GM03348 (cell line): Measurements from ENCODE around the gene CRHR2.

Experiments
- DNase-seq: peaks from one replicate; pipeline ENCODE4 v3.0.0; 2012; ENCODE audit warnings: low spot score

CRHR2 gene

DNA sequence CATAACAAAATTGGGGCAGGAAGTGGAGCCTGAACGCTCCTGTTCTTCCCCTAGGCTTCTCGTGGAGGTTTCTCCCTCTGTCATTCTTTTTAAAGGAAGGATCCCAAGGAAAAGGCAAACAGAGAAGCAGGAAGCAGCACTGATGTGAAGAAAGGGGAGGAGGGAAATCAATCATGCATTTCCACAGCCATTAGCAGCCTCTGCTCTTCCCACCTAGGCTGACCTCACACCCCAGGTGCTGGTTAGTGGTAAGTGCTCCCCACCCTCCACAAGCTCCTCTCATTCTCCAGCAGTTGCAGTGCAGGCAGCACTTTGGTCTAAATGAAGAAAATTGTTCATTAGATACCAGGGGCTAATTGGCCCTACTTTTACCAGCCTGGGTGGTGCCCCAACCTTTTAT, 2.6 kb downstream of the CRHR2 start:
- DNase-seq = no peak

DNA sequence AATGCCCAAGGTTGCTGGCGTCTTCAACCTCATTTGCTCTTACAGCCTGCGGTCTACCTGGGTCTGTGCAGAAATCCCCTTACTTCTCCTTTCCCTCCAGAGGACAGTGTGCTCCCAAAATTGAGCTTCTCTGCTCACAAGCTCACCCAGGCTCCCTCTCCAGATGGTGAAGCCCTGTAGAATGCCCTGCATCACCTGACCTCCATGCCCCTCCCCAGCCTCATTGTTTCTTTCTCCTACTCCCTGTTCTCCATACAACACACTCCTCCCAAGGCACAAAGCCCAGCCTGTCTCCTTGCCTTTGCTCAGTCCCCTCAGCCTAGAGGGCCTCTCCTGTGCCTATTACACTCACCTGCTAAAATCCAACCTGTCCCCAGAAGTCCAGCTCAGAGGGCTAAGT, 3.5 kb downstream of the CRHR2 start:
- DNase-seq = no peak

DNA sequence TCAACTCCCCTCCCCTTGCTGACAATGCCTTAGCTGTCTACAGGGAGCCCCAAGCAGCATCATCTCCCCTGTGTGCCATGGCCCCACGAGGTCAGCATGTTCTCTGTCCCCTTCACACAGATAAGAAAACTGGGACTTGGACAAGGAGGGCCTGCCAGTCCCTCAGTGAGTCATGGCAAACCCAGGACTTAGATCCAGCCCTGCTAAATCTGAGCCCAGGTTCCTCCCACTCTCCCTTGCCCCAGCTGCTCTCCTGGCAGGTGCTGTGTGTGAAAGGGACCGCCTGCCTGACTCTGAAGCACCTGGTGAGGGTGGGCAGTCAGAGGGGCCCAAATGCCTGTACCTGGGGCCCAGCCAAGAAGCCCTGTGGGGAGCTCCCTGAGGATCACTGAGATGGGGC, 7.4 kb downstream of the CRHR2 start:
- DNase-seq = no peak

DNA sequence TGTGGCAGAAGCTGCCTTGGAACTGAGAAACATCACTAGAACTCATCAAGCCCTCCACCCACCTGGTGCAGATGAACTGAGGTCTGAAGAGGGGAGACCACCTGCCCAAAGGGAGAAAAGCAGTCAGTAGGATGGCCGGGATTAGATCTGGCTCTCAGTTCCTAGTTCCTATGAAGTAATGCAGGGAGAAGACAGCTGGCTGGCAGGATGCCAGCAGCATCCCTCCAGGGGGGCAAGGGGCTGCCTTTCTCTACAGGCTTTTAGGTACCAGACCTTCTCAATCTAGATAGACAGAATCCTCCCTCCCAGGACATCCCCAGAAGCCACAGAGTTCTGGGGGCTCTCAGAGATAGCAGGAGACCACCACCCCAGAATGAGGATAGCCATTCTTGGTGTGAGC, 7.8 kb downstream of the CRHR2 start:
- DNase-seq = no peak

DNA sequence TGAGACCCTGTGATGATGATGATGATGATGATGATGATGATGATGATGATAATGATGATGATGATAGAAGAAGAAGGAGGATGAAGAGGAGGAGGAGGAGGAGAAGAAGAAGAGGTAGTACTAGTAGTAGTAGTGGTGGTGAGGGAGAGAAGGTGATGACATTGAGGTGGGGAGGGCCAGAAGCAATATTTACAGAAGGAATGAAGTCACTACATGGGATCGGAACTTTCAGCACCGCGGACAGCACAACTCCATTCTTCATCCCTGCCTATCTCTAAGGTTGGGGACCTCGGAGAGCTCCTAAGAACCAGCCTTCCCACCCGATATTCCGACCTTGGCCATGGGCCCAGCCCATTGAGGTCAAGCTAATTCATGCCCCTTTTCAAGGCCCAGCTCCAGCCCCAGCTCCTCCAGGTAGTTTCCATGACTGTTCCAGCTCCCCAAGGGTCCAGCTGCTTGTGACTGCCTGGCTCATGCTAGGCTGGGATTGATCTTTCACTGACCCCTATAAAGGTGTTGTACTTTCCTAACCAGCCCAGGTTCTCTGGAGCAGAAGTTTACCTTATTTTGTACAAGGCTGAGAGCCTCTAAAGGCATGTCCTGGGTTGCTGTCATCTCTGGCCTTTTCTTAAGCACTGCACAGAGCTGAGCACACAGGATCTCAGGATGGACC, 10.3 kb downstream of the CRHR2 start:
- peak; percentile 81 for DNase-seq

DNA sequence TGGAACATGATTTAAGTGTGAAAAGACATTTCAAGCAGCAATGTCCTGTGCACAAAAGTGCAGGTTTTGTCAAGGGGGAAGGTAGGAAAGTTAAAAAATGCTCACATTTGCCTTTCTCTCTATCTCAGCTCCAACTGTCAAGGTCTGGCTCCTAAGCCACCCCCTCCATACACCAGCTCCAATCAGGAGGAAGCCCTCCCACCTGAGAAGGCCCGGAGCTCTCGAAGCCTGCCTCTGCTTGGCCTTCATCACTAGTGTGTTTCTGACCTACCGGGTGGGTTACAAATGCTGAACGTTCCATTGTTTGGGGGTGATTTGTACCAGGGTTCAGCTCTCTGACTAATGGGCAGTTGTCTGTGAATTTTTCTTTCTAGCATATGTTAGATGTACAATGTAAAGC, 14.2 kb downstream of the CRHR2 start:
- no peak for DNase-seq

DNA sequence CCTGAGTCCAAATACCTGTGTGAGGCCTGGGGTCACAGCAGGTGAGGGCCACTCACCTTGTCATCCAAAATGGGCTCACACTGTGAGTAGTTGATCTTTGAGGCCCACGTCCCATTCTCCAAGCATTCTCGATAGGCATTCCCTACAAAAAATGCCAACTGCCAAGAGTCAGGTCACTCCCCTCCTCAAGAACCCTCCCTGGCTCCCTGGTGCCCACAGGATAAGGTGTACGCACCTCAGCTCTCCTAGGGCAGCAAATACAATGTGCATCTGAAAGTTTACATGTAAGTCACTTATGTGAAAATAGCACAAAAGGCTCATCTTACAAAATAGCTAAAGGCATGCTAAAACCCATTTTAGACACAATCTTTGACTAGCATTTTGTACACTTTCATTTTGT, 15.1 kb downstream of the CRHR2 start:
- no peak for DNase-seq

DNA sequence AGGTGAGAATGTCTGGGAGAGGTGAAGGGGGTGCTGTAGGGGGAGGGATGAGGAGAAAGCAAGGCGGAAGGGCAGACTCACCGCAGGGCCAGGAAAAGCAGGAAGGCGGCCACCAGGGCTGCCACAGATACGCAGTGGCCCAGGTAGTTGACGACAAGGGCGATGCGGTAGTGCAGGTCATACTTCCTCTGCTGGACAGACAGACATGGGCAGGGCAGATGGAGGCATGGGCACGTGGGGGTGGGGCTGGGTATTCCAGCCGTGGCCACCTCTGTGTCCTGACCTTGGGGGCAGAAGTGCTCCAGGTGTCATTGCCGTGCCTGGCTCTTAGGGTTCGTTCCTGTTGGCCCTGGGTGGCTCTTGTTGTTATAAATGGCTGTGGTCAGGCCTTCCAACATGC, 16.8 kb downstream of the CRHR2 start:
- no peak for DNase-seq

DNA sequence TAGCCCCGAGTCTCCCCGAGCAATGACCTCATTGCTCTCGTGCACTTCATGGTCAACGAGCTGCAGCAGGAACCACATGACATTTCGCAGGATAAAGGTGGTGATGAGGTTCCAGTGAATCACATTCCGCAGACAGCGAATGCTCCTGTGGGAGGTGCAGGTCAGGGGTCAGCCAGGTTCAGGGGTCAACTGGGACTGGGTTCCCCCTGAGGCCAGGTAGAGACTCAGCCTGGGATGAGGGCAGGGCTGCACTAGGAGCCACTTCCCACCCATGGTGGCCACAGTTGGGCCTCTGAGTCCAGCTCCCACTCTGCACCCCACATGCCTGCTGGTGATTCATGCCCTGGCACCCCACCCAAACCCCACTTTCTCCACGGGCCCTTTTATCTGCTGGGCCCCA, 17.2 kb downstream of the CRHR2 start:
- no peak for DNase-seq

DNA sequence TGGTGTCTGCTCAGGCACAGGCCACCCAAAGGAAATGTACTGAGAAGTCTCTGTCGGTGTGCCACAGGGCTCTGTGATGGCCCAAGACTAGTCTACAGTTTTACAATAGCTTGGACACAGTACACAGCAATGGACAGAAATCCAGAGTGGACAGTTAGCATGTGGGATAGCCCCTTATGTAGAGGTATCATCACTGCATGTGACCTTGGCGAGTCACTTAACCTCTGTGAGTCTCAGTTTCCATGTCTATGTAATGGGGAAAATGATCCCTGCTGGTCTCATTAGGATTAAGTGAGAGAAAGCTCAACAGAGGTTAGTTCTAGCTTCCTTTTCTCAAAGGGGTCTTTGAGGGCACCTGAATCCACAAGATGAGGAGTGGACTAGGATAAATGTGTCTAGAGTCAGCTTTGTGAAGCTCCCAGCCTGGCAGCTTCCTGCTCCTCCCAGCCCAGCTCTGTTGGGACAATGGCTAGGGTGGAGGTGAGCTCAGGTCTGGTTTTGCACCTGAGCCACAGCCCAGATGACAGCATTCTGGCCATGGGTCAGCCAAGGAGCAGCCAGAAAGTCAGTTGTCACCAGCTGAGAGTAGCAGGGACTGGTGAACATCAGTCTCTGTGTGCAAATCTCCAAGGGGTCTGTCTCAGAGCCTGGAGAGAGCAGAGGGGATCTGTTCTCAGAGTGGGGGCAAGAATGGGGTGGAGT, 17.9 kb downstream of the CRHR2 start:
- DNase-seq = no peak

DNA sequence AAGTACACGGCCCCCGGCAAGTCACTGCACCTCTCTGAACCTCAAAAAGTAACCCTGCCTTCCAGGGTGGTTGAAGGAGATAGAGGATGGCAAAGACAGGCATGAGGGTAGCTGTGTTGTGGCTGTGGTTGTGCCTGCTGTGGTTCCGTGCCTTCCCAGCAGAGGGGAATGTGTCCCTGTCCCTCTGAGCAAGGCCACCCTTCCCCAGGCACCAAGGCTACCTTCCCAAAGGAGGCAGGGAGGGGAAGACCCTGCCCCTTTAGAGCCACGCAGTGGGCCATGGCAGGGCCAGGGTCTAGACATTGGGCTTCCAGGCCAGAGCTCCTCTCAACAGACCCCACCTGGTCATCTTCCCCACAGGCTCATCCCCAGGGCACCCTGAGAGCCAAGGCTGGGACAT, 18.8 kb downstream of the CRHR2 start:
- DNase-seq = no peak

DNA sequence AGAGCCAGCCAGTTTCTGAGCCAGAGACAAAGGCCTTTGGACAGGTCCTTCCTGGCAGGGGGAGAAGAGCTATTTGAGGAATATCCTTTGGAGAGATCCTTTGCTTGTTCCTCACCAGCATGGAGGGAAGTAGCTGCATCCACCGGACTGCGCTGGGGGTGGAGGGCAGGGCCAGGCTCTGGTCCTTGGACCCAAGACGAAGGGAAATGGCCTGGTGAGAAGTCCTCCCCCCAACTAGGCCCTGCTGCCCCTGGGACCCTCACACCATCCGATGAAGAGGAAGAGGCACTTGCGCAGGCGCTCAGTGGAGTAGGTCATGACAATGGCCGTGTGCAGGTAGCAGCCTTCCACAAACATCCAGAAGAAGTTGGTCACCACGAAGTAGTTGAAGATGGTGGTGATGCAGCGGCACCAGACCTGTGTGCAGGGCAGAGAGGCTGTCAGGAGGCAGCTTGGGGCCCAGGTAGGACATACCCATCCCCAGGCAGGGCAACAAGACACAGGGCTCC, 19.8 kb downstream of the CRHR2 start:
- no peak for DNase-seq

DNA sequence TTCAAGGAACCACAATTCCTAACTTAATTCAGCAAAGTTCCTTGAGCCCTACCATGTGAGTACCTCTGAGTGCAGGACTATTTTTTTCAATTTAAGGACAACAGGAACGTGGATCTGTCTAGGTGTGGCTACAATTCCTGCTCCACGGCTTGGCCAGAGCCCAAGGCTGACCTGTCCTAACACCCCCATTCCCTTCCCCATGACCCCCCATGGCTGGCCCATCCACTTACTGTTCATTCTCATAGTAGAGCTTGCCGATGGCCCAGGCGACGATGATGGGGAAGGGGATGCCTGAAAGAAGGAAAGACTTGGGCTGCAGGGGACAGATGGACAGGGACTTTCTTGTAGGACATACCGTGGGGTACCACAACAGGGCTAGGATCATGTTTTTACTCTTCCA, 20.3 kb downstream of the CRHR2 start:
- no peak for DNase-seq

DNA sequence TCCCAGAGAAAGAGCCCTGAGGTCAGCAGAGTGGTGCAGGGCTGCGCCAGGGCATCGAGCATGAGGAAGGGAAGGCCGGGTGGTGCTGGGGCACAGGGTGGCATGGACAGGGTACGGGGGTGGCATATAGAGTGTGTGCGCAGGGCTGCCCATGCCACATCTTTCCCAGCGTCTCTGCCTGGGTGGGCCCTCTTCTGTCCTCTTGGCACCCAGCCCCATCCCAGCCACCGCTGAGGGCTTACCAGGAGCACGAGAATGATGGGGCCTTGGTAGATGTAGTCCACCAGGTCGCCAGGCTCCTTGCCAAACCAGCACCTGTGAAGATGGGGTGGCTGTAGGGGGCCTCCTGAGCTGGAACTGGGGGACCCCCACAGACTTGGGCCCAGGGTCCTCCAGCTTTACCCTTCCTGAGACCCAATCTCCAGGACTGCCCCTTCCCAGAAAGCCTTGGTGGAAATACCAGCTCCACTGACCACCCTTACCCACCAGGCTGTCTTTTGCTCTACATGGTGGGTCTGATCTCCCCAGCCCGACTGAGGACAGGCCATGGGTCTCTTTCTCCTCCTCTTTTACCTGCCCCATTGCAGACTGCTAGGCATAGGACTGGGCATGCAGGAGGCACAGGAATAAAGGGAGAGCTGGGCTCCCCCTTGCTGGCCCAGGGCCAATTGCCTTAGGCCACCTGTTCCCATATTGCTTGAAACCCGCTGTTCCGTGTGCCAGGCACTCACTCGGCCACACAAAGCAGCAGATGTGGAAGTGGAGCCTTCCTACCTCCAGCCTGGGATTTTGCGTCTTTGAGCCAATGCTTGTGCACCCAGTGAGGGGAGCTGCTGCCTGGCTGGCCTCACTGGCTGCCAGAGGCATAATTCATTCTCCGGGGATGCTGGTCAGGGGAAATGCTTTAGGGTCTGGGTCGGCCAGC, 21.7 kb downstream of the CRHR2 start:
- no peak for DNase-seq

DNA sequence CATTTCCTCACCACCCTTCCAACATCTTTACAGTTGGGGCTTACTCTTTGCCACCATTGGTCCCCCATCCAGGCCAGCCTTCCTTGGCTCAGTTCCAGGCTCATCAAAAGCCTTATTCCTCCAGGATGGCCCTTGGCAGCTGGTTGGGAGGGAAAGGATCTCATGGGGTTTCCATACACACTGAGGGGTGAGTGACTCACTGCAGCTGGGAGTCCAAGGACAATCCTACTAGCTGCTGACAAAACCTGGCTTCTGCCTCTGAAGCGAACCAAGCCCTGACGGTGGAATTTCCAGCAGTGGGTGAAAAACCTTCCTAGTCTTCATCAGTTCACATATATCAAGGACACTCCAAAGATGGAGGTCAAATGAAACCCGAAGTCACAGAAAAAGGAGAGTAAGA, 22.9 kb downstream of the CRHR2 start:
- no peak for DNase-seq

DNA sequence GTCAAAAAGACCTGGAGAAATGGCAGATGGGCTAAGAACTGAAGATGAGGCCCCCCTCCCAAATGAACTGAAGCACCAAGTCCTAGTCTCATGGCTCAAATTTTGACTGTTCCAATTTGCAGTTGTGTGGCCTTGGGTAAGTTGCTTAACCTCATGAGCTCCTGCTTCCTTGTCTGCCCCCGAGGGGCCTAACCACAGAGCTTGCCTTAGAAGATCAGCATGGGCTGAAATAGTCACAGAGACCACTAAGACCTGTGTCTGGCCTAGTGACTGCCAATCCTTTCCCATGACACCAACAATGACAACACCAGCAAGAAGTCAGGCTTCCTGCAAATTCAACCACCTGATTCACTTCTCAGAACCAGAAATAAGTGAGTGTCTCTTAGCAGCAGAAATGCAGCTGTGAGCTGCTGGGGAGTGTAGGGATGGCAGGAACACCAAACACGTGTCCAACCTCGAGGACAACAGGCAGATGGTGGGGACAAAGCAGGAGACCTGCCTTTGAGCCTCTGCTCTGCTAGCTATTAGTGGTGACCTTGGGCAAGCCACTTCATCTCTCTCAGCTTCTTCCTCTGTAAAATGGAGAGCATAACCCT, 23.7 kb downstream of the CRHR2 start:
- no peak for DNase-seq

DNA sequence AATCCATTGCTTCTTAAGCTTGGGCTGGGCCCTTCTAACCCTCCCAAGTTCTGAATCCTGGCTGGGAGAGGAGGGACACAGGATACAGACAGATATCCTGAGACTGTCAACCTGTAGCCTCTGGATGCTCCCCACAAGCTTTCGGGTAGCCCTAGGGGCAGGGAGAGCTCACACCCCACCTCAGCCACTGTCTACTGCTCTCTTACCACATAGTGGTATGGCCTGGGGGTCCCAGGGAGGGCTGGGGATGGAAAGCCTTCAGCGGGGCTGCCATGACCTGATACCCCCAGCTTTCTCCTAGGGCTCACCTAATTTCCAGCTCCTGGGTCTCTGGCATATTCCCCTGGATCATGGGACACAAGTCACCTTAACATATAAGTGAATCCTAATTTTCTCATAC, 25.1 kb downstream of the CRHR2 start:
- DNase-seq = no peak

DNA sequence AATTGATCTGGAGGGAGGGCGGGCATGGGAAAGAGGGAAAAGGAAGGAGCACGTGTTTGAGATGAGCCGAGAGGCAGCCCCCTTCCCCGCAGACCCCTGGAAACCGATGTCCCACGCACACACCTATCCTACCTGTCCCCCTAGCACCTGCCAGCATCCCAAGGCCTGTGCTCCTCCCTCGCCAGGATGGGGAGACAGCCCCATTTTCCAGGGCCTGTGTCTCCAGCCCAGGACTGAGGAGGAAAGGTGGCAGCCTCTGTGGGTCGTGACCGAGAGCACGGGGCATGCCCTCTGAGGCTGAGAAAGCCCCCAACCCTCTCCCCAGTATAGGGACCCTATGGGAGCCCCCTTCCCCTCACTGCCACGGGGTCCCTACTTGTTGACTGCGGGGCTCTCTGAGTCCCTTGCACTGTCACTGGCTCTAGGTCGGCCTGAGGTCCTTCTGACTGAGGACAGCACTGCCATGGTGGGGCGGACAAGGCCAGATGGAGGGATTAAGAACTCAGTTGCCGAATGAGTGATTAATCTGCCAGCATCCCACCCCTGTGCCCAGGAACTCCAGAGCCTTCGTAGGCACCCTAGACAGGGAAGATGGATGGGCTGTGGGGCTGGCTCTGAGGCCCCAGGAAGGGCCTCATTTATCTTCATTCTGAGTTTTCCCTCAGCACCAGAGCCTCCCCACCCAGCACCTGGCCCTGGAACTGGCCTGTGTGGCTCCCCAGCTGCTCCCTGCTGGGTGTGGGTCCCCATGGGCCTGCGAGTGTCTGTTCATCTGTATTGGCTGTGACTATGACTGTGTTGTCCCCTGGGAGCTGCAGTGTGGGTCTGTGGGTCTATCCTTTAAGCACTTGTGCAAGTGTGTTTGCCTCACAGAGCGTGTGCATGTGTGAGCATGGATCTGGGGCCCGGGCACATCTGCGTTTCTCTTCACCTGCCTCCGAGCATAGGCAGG, 26.0 kb downstream of the CRHR2 start:
- DNase-seq = no peak

DNA sequence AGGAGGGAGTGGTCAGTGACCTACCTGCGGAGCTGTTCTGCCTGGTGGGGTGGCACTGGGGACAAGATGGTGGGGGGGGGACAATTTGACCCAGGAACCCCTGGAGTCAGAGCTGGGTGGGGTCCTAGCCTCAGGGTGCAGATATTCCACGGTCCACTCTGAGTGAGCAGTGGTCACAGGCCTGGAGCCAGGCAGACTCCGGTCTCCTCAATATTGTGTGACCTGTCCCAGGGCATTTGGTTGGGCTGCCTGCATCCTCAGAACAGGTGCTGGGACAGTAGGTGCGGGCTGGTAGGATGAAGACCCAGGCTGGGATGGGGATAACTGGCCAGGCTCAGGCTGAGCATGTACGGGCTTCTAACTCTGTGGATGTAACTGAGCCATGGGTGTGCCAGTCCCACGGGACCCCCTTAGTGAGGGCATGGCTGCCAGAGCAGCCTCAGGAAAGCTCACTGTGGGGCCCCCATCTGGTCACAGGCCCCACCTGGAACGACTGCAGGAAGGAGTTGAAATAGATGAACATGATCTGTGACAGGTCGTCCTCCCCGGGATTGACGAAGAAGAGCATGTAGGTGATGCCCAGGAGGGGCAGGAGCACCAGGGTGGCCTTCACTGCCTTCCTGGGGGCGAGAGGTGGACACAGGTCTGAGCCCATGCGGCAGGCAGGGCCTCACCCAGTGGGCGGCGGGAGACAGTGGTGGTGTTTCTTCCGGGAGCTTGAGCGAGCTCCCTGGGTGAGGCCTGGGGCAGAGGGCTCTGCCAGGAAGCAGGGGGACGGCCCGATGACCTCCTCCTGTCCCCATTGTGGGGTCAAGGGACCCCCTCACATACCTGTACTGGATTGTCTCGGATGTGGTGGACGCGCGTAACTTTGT, 26.9 kb downstream of the CRHR2 start:
- DNase-seq = no peak
